ENCODE data around the gene COPB1.

- TF ChIP-seq GATA3 (IDR thresholded peaks at IDR 0.05; ENCODE audit: low read depth, low read length) (no peak), GATA2 (IDR thresholded peaks at IDR 0.05; ENCODE audit: low read depth, low read length) (no peak)
Measured at GRCh38 chr11:14424096-14424495, 75.5 kb downstream of the COPB1 start.
